ENCODE results near the gene SLC26A3. TPM values are rescaled to one million over a fixed set of nuclear protein-coding genes. Genes with fewer than 3 reads are reported as not detected.
"Not testable (repeated sequence)": the region's sequence is repeated elsewhere in the genome, so short reads cannot be mapped to it uniquely, and the experiment has no call there.

Gene SLC26A3
- 10 to 100 TPM in 1 of 12 donors, under 1 TPM in 1, not detected in 10; 0.25 to 26.6 TPM for polyA plus RNA-seq (ENCODE audit: insufficient read length in 12 of 12)
- long read RNA-seq, donor 1, transcript SLC26A3-201 (21 exons, 2,863 nt), result major isoform, 16 of 52 reads
- long read RNA-seq, donor 1, partial matches to known transcripts, result 35 of 52 reads
- long read RNA-seq, donor 1, other reads (novel, unspliced or antisense), result 0 of 52 reads
- long read RNA-seq, donor 2, result 0 reads
- long read RNA-seq, donor 3, result 0 reads
- long read RNA-seq, donor 4, result 0 reads
- long read RNA-seq, donor 5, result 0 reads
- long read RNA-seq, donor 6, result 0 reads
- long read RNA-seq, donor 7, result 0 reads
- long read RNA-seq, donor 8, partial matches to known transcripts, result 0 of 1 reads
- long read RNA-seq, donor 8, other reads (novel, unspliced or antisense), result 0 of 1 reads
- long read RNA-seq, donor 9, result 0 reads
- long read RNA-seq, donor 10, result 0 reads
- long read RNA-seq, donor 11, result 0 reads

DNA sequence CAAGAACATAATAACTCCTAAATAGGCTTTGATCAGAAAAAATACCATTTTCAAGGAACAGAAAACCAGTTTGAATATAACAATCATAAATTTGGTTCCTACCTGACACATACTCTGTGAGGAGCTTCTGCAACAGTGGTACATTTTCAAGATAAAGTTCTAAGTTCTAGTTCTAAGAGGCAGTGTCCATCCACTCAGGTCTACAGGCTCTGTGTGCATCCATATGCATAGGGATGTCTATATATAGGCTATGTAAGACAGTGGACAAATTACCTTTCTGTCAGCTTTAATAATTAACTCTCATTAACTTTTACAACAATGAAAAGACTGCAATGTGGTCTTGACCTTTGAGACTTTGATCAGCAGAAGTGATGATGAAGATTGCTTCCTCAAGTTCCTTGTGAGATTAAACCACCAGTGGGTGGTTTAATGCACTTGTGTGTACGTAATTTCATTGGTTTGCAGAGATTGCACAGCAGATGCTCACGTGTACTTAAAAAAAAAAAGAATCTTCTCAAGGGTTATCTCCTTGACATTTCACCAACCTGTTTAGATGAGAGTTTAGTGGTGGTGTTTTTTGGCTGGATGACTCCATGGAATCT lies at the start of gene SLC26A3:
Gene SLC26A3, minus strand, starts transcription at position 215 of the 602 bp plus-strand sequence. CDS start 8,714 bp downstream, outside the sequence.
- no peak for DNase-seq

DNA sequence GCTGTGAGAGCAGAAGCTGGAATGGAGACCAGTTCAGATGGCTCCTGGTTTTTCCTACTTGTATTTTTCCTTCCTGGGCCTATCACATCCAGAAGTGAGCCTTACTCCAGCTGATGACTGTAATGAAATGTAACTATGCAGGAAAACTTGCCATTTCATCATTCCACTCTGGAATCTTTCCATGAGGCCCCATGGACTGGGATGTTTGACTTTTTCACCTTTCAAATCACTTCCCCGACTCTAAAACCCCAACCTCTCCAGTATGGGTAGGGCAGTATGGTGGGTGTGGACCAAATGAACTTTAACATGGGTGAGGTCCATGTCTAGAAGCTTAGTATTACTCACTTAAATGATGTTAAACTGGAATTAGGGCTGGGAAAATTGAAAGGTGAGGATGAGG lies 47.6 kb upstream of the SLC26A3 start:
- no peak for DNase-seq

DNA sequence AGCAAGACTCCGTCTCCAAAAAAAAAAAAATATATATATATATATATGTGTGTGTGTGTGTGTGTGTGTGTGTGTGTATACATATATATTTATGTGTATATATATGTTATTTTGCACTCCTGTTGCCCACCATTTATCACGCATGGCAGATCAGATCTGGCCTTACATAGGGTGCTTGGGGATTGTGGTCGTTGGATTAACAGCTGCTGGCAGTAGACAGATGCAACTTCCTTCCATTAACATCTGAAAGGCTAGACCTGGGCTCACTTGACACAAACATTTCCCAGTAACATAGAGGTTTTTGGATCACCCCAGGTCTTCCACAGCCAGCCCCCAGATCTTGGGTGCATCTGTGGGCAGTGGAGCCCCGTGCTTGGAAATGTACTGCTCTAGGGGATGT lies 47.2 kb upstream of the SLC26A3 start:
- DNase-seq, result no peak

DNA sequence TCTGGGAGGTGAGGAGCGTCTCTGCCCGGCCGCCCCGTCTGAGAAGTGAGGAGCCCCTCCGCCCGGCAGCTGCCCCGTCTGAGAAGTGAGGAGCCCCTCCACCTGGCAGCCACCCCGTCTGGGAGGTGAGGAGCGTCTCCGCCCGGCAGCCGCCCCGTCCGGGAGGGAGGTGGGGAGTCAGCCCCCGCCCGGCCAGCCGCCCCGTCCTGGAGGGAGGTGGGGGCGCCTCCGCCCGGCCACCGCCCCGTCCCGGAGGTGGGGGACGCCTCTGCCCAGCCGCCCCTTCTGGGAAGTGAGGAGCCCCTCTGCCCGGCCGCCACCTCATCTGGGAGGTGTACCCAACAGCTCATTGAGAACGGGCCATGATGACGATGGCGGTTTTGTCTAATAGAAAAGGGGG lies 45.2 kb upstream of the SLC26A3 start:
- DNase-seq, result not testable (repeated sequence)

DNA sequence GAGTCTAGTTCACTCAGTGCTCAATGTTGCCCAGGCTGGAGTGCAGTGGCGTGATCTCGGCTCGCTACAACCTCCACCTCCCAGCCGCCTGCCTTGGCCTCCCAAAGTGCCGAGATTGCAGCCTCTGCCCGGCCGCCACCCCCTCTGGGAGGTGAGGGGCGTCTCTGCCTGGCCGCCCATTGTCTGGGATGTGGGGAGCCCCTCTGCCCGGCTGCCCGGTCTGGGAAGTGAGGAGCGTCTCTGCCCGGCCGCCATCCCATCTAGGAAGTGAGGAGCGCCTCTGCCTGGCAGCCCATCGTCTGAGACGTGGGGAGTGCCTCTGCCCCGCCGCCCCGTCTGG lies 44.8 kb upstream of the SLC26A3 start:
- not testable (repeated sequence) for DNase-seq

DNA sequence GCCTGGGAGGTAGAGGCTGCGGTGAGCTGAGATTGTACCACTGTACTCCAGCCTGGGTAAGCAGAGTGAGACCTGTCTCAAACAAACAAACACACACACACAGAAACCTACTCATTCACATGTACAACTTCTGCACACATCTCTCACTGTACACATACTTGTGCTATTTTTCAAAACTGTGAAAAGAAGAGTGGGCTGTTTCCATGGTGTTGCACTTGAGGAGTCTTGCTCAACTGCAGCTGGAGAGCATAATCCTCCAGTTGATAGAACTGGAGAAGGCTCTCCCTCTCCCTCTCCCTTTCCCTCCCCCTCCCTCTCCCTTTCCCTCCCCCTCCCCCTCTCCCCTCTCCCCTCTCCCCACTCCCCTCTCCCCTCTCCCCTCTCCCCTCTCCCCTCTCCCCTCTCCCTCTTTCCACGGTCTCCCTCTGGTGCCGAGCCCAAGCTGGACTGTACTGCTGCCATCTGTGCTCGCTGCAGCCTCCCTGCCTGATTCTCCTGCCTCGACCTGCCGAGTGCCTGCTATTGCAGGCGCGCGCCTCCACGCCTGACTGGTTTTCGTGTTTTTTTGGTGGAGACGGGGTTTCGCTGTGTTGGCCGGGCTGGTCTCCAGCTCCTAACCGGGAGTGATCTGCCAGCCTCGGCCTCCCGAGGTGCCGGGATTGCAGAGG lies 44.3 kb upstream of the SLC26A3 start:
- no peak for DNase-seq

DNA sequence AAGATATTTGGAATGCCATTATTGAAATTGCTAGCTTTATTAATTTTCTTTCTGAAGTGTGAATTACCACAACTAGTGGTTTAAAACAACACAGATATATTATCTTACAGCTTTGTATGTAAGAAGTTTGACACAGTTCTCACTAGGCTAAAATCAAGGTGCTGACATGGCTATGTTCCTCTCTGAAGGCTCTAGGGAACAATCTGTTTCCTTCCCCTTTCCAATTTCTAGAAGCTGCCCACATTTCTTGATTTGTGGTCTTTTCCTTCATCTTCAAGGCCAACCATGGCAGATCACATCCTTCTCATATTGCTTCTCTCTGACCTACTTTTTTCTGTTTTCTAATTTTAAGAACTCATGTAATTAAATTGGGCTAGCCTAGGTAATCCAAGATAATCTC lies 43.3 kb upstream of the SLC26A3 start:
- DNase-seq, result no peak

DNA sequence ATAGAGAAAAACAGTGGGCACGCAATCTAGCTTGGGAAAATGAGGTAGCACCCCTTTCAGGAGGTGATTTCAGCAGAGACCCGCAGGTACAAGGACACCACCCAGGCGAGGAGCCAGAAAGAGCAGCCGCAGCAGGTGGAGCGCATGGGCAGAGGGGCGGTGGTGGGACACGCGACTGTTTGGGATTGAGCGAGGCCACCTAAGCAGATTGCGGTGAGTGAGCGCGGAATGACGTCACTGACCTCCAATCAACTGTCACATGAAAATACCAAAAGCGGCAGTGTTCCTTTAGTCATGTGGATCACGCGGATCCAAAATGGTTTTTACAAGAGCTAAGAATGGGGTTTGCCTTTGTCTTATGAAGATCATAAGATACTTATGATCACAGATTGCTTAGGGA lies 40.2 kb upstream of the SLC26A3 start:
- DNase-seq, result no peak

DNA sequence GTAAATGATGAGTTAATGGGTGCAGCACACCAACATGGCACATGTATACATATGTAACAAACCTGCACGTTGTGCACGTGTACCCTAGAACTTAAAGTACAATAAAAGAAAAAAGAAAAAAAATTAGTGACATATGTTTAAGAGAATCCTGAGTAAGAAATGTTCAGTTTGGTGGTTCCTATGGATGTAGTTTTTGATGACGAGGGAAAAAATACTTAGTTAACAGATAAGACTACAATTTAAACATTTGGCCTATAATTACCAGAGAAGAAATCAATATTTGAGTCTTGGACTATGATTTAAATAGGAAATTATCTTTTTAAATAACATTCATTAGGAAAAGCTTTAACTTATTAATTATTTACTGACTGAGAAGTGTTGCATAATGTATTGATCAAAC lies 39.2 kb upstream of the SLC26A3 start:
- DNase-seq, result no peak

DNA sequence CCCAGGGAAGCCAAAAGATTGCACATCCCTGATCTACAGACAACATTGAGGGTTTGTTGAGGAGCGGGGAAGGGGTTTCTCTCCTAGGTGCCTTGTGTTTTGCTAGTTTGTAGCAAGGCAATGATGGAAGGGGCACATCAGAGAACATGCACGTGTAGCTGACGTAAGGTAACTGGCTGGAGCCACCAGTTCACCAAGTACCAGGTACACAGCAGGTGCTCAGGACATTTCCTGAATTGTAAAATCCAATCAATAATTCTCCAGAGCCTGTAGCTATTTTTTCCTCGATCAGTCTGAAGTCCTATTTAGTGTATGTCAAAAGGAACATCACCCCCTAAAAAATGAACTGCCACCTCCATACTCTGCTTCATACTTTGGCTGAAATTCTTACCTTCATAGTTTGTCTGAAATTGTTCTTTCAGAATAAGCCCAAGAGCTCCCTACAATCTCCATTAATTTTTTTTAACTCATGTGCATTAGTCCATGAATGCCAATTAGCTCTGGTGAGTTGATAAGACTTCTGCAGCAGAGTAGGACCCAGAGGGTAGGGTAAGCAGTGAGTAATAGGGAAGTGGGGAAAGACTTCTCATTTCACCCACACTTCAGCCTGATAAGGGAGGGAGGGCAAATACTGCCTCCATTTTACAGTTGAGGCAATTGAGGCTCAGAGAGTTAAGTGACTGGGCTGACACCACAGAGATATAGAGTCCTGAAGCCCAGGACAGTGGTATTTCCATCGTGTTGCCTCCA lies 36.0 kb upstream of the SLC26A3 start:
- DNase-seq, result no peak

DNA sequence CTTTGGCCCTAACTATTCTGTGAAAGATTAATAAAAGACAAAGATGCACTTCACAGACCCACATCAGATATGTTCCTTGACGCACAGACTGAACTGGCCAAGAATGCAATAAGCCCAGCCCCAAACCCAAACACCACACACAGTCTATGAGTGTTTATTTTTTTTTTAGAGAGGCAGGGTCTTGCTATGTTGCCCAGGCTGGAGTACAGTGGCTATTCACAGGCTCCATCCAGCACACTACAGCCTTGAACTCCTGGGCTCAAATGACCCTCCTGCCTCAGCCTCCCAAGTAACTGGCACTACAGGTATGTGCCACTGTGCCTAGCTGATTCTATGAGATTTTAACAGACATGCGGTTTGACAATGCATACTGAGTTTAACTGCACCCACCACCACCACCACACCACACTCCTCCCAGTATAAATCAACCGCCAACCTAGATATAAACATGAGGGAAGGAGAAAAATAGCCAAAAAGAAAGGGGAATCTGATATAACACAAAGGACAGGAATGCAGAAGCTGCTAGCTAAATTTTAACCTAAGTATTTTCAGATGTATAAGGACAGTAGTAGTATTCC lies 35.1 kb upstream of the SLC26A3 start:
- no peak for DNase-seq

DNA sequence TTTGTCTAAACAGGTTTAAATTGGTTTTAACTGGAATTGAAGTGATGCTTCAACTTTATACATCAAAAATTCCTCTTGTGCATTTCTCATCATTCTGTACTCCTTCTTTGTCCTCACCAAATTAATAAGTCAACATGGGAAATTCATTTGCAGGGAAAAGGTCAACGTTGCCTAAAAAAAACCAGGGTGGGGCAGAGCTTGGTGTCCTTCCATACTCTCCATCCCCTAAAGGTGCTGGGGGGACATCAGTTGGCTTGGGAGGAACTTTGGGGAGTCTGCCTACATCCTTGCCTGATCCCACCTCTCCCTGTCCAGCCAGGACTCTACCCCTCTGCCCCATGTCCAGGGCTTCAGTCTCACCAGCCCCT lies 34.1 kb upstream of the SLC26A3 start:
- no peak for DNase-seq

DNA sequence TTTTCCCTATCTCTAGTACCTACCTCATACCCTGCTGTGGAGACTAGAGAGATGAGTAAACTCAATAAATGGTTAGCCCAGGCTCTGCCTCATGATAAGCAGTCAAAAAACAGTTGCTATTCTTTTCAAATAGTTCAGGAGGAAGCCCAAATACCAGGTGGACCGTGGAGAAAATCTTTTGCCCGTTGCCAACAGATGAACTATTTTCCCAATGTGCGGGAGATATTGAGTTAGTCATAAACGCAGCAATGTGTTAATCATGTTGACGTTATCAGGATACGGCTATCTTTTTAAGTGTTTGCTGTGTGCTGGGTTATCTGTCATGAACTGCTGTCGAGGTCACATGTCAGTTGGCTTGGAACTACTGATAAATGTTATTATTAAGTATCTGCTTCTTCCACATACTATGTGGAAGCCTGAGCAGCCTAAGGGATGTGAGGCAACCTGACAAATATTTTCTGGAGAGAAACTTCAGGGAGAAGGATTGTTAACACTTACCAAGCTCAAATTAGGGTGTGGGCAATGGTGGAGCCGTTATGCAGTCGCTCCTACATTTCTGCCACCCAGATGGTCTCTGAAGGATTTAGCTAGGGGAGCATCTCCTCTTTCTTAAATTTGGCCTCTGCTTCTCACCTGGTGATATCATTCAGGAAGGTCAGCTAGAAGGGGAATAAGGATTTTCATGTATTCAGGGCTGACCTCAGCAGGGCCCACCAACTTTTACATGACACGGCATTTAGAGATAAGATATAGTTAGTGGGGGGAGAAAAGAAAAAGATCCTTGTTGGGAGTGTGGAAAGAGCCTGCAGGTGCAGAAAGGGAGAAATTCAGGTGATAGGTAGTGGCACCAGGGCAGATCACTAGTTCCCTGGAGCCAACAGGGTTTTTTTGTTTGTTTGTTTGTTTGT lies 33.5 kb upstream of the SLC26A3 start:
- no peak for DNase-seq

DNA sequence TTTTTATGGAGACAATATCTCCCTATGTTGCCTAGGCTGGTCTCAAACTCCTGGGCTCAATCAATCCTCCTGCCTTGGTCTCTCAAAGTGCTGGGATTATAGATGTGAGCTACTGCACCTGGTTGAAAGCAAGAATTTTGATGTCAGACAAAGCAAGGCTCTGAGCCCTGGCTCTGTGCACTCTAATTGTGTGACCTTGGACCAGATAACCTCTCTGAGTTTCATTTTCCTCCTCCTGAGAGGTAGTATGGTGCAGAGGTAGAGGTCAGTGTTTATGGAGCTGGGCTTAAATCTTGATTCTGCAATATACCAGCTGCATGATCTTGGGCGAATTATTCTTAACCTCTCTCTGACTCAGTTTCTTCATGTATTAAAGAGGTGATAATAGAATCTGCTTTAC lies 31.4 kb upstream of the SLC26A3 start:
- no peak for DNase-seq

DNA sequence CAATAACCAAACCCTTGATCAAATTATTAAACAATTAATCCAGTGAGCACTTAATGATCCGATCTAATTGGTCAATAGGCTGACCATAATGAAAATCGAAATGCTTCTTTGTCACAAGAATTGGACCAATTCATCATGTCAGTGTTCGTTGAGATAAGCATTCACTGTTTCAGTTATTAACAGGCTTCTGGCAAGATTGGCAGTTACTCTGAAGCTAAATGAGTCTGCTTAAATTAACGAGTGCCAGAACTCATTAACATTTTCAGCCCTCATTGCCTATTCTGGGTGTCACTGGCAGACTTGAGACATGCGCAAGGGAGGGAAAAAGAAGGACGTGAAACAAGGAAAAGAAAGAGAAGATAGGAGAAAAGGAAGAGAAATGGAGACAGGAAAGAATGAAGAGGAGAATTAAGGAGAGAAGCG lies 30.7 kb upstream of the SLC26A3 start:
- no peak for DNase-seq

DNA sequence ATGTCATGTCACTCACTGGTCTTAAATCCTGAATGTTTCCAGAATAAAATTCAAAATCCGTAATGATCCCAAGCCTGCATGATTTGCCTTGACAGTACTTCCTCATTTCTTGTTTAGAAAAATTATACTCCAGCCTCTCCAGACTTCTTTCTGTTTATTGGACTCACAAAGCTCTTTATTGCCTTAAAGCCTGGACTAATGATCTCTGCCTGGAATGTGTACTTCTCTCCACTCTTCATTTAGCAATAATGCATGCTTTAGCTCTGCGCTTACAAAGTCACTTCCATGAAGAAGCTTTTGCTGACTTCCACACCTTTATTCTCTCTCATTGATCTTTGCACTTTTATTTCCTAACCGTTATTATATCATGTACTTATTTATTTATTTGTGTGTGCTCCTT lies 27.4 kb upstream of the SLC26A3 start:
- DNase-seq, result no peak

DNA sequence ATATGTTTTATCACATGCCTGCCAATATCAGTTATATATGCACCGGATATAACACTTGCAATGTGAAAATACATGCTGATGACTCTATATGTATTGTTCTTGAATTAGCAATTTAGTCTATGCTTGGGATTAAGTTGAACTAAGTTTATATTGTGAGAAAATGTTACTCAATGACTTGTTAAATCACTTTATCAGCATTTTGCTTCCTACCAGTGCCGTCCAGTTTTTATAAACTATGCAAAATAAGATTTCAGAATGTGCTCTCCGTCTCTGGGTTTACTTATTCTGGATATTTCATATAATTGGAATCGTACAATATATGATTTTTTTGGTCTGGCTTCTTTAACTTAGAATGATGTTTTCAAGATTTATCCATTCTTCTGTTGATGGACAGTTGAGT lies 25.5 kb upstream of the SLC26A3 start:
- no peak for DNase-seq

DNA sequence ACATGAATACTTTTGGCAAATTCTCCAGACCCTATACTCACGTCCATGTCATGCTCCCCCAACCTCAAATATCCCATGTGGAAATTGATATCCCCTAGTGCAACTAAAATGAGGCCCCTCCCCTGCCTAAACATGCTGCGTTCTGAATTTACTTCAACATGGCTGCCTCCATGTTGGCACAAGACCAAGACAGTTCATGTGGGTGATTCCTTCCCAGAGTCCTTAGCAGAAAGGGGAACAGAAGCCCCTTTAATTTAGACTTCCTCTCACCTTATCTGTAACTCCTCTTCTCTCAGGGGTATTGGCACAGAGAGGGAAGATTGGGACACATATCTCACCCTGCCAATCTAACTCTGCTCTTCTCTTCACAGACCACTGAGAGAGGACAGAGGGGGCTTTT lies 24.5 kb upstream of the SLC26A3 start:
- no peak for DNase-seq

DNA sequence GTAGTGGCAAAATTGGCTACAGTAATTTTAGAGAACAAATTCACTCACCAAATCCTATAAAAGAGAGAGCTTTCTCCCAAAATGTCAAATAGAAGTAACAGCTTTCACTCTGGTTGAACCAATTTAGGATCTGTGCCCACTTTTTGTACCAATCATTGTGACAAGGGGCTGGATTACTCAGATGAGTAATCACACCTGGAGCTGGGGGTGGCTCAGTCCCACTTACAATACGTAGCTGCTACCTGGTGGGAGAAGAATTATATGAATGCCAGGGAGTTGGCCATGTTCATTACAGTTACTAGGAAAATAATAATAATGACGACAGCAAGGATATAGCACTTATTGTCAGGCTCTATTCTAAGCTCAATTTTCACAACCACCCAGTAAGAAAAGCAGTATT lies 23.4 kb upstream of the SLC26A3 start:
- no peak for DNase-seq

DNA sequence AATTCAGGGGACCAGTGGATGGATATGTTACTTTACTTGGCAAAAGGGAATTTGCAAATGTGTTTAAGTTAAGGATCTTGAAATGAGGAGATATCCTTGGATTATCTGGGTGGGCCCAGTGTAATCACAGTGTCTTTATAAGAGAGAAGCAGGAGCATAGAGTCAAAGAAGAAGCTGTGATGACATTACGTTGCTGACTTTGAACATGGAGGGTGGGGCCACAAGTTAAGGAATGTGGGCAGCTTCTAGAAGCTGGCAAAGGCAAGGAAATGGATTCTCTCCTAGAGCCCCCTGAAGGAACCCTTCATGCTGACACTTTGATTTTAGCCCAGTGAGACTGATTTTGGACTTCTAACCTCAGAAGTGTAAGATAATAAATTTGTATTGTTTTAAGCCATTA lies 21.8 kb upstream of the SLC26A3 start:
- DNase-seq, result no peak

DNA sequence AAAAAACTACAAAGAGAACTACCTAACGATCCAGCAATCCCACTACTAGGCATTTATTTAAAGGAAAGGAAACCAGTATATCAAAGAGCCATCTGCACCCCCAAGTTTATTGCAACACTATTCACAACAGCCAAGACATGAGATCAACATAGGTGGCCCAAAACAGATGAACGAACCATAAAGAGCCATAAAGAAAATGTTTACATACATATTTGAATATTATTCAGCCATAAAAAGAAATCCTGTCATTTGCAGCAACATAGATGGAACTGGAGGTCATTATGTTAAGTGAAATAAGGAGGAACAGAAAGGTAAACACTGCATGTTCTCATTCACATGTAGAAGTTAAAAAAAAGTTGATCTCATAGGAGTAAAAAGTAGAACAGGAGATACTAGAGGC lies 15.6 kb upstream of the SLC26A3 start:
- no peak for DNase-seq
